K562 (cell line): ENCODE data around the gene ANO4. TPM values are rescaled to one million over a fixed set of nuclear protein-coding genes. Genes with fewer than 3 reads are reported as not detected.
A peak's percentile ranks its signal among the peaks of the same experiment; 100 is the strongest.

Source experiments
- ATAC-seq: fragments of 200-7000 bp; cut with Tn5 transposase; 3 replicates; pipeline ENCODE4 v1.9.1; 2020; ENCODE audit warnings: moderate library complexity
- BruUV-seq: library from RNA; stranded (reverse); fragments of 400-500 nt; replicated peaks from 2 replicates; lab custom pipeline; 2021; lab: Mats Ljungman, UMichigan
- CTCF ChIA-PET: fragments of 300-600 bp; formaldehyde crosslinking; extraction: SDS; loops from one replicate; lab custom pipeline; 2021; ENCODE audit warnings: low intra/inter-chr PET ratio; lab: Yijun Ruan, JAX
- POLR2A ChIA-PET: fragments of 300-600, 350-650 bp; sonication (Branson Sonifier 250); formaldehyde crosslinking; extraction: SDS; loops from one replicate; lab custom pipeline; 2021; ENCODE audit warnings: antibody characterized with exemption, inconsistent platforms; lab: Yijun Ruan, JAX
- DNase-seq, 4 experiments: peaks; one replicate each; pipeline versions ENCODE4 v3.0.0 to v3.0.0-alpha.2; 2011 to 2018; ENCODE audit warnings: low spot score in 3 of 4, mixed read lengths in 3 of 4; ENCODE audit errors: extremely low read depth in 1 of 4
- FAIRE-seq: peaks from 2 replicates; lab custom pipeline; 2011; peaks lifted over from hg19 to GRCh38; lab: Jason Lieb, UNC
- H2AFZ ChIP-seq: 2 replicates; pipeline ENCODE4 v1.6.0; 2011; ENCODE audit warnings: low read depth, low read length, control low read depth, inconsistent platforms
- H3K27ac ChIP-seq: fragments of 200-600 bp; 3 replicates; pipeline ENCODE4 v1.8.0; 2011; ENCODE audit warnings: low read depth, mild to moderate bottlenecking, control low read depth, inconsistent platforms, low read length, moderate library complexity, mixed read lengths; ENCODE audit errors: extremely low read depth
- H3K27me3 ChIP-seq, 2 experiments: fragments of 300-600 bp in 1 of 2; 2 replicates in 1 of 2; 3 replicates in 1 of 2; pipeline versions ENCODE4 v1.6.0 to v1.8.0; 2011; ENCODE audit warnings: inconsistent platforms in 2 of 2, low read length in 2 of 2, mild to moderate bottlenecking in 1 of 2, mixed read lengths in 1 of 2, moderate library complexity in 1 of 2; ENCODE audit not compliant: control insufficient read depth in 2 of 2, insufficient read depth in 2 of 2
- H3K36me3 ChIP-seq: fragments of 300-600 bp; 3 replicates; pipeline ENCODE4 v1.8.0; 2011; ENCODE audit warnings: mild to moderate bottlenecking, low read length, inconsistent platforms; ENCODE audit not compliant: control insufficient read depth, insufficient read depth
- H3K4me1 ChIP-seq, 2 experiments: fragments of 200-600 bp in 1 of 2; replicated peaks in 1 of 2; 2 replicates in 1 of 2; 3 replicates in 1 of 2; pipeline versions ENCODE4 v1.5.1 to v1.8.0; 2011; ENCODE audit warnings: inconsistent platforms in 2 of 2, low read length in 2 of 2, mild to moderate bottlenecking in 1 of 2, mixed read lengths in 1 of 2, moderate library complexity in 1 of 2; ENCODE audit not compliant: control insufficient read depth in 2 of 2, insufficient read depth in 2 of 2
- H3K4me2 ChIP-seq: 2 replicates; pipeline ENCODE4 v1.6.1; 2011; ENCODE audit warnings: low read length, control low read depth, inconsistent platforms, mixed read lengths; ENCODE audit not compliant: insufficient read depth
- H3K4me3 ChIP-seq: fragments of 200-600 bp; sonication (generic), shearing (Covaris generic); 2 replicates; pipeline ENCODE4 v1.5.1; 2016; ENCODE audit warnings: control low read depth, inconsistent platforms
- H3K79me2 ChIP-seq: fragments of 200-600 bp; 3 replicates; pipeline ENCODE4 v1.8.0; 2011; ENCODE audit warnings: low read length, inconsistent platforms; ENCODE audit not compliant: control insufficient read depth, insufficient read depth
- H3K9ac ChIP-seq, 2 experiments: 2 replicates each; pipeline versions ENCODE4 v1.6.0 to v1.6.1; 2011; ENCODE audit warnings: low read depth in 2 of 2, low read length in 2 of 2, control low read depth in 1 of 2, inconsistent platforms in 1 of 2, mild to moderate bottlenecking in 1 of 2, mixed read lengths in 1 of 2; ENCODE audit not compliant: insufficient read depth in 1 of 2
- H3K9me1 ChIP-seq: one replicate; pipeline ENCODE4 v1.6.0; 2011; ENCODE audit warnings: inconsistent platforms, mild to moderate bottlenecking, low read length, moderate library complexity; ENCODE audit not compliant: control insufficient read depth, insufficient read depth
- H3K9me3 ChIP-seq: replicated peaks from 2 replicates; pipeline ENCODE4 v1.5.1; 2011; ENCODE audit warnings: low read depth, low read length, inconsistent platforms; ENCODE audit not compliant: control insufficient read depth, insufficient read depth
- H4K20me1 ChIP-seq: replicated peaks from 2 replicates; pipeline ENCODE4 v1.6.1; 2011; ENCODE audit warnings: low read length, inconsistent platforms, mixed read lengths; ENCODE audit not compliant: control insufficient read depth, insufficient read depth
- C11orf30 ChIP-seq: fragments of 450-650 bp; IDR thresholded peaks from 2 replicates; pipeline ENCODE4 v1.6.1; 2016; ENCODE audit warnings: low read depth, mild to moderate bottlenecking
- MAFF ChIP-seq: IDR thresholded peaks from 2 replicates; pipeline ENCODE4 v1.6.1; 2012; ENCODE audit warnings: low read length, improper control_type of control experiment
- MAFG ChIP-seq: fragments of 450-650 bp; conservative IDR thresholded peaks from 2 replicates; pipeline ENCODE4 v1.6.1; 2016; ENCODE audit warnings: missing genetic modification characterization, missing compliant biosample characterization
- MAFK ChIP-seq: IDR thresholded peaks from 2 replicates; pipeline ENCODE4 v1.6.1; 2011; ENCODE audit warnings: low read length, improper control_type of control experiment
- NFE2 ChIP-seq: IDR thresholded peaks from 2 replicates; pipeline ENCODE4 v1.6.1; 2014; ENCODE audit warnings: antibody characterized with exemption, low read depth
- TSHZ1 ChIP-seq: fragments of 250-450 bp; sonication (Bioruptor Pico); IDR thresholded peaks from 2 replicates; pipeline ENCODE4 v1.4.0; 2020; ENCODE audit warnings: mild to moderate bottlenecking, moderate library complexity
- ZNF316 ChIP-seq: fragments of 450-650 bp; IDR thresholded peaks from 2 replicates; pipeline ENCODE4 v1.6.1; 2016
- WGBS: fragments of 100-300 bp; shearing (Covaris generic); methylation state at CpG from one replicate; pipeline ENCODE4 v1.1.6; 2016; ENCODE audit warnings: low coverage, mixed read lengths; ENCODE audit not compliant: insufficient coverage; ENCODE audit errors: missing lambda C conversion rate; 5-methylcytosine and 5-hydroxymethylcytosine counted together
- in situ Hi-C: fragments of 300-500 bp; cut with MboI; formaldehyde crosslinking; loops from 4 replicates; pipeline ENCODE4 v1.15.0; 2018; ENCODE audit warnings: inconsistent platforms, mixed read lengths
- intact Hi-C: fragments of 100-400 bp; cut with micrococcal nuclease; formaldehyde crosslinking; loops from 2 replicates; pipeline ENCODE4 v1.14.2; 2022
- polyA plus RNA-seq, 8 experiments: library from polyadenylated mRNA; depleted of rRNA in 4 of 8; stranded (reverse) in 5 of 8; unstranded in 3 of 8; fragments of >200 nt; fragmentation: Nextera tagmentation in 2 of 8; fragmentation: Illumina TruSeq in 1 of 8; extraction: Ambion mirVana in 2 of 8; extraction: Trizol in 1 of 8; gene quantifications; 2 replicates each; pipeline versions ENCODE4 v1.2.1 to v1.2.3, GENCODE V29; 2011 to 2014; ENCODE audit warnings: inconsistent platforms in 1 of 8, missing spikeins in 1 of 8
- total RNA-seq, 7 experiments: library from RNA; depleted of rRNA in 6 of 7; stranded (reverse); fragments of >200 nt in 6 of 7; fragmentation: Illumina TruSeq in 2 of 7; extraction: Trizol in 2 of 7; gene quantifications; 2 replicates each; pipeline versions ENCODE4 v1.2.1 to v1.2.3, GENCODE V29; 2011 to 2021; ENCODE audit warnings: low replicate concordance in 1 of 7

Gene ANO4
- total and polyA plus RNA-seq, 9 of the 15 experiments (the other 6 are each of a cell fraction or from before 2014, with no cell fraction given), result not detected

DNA sequence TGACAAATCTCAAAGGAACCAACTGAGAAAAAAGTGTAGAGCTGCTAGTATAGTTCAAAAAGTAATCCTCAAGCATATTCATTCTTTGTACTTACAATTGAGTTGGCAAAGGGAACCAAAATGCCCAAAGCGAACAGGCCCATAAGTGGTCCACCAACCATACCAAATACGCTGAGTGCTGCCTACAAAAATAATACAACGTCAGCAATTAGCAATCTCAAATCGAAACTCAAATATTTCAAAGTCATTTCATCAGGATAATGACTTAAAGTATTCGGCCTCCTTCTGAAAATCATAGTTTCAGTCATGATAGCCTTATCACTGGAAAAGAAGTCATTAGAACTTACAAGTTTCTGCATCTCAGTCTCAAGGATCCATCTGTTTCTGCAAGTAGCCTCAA lies 373.4 kb downstream of the ANO4 start:
- Histone ChIP-seq H3K27me3 (no peaks in the 10 kb centered on the region), H4K20me1 (no peaks in the 10 kb centered on the region), H3K4me3 (no peak overlapping the region), H3K9me3 (no peaks in the 10 kb centered on the region), H3K79me2 (no peaks in the 10 kb centered on the region), H2AFZ (no peak overlapping the region), H3K36me3 (no peaks in the 10 kb centered on the region), H3K27ac (no peak overlapping the region), H3K4me2 (no peak overlapping the region), H3K4me1 (no peaks in the 10 kb centered on the region), H3K9me1 (no peaks in the 10 kb centered on the region), H3K9ac (no peak overlapping the region)
- in situ Hi-C loops, result no loop called here
- DNase-seq (no peak), ATAC-seq (no peak), FAIRE-seq (no peak)
- intact Hi-C loops, result no loop called here
- CTCF ChIA-PET, result no interaction called here
- WGBS, result 2% methylated on average over 5 of the region's 5 CpGs
- peak; percentile 55; the same call in 1 of the 2 replicates for TF ChIP-seq MAFK
- no peak for TF ChIP-seq NFE2
- TF ChIP-seq TSHZ1 (CRISPR knock-in tag), result no peak
- peak; percentile 45; the same call in 1 of the 2 replicates for TF ChIP-seq MAFG (tag)
- TF ChIP-seq MAFF, result peak; percentile 62
- TF ChIP-seq ZNF316, result peak; percentile 79
- peak; percentile 52; the same call in 1 of the 2 replicates for TF ChIP-seq C11orf30
- POLR2A ChIA-PET, result no interaction called here
- no TSS peak for BruUV-seq
